ENCODE data around the gene TINAGL1. TPM values are rescaled to one million over a fixed set of nuclear protein-coding genes. Genes with fewer than 3 reads are reported as not detected.

Gene TINAGL1
- polyA plus RNA-seq, 2 of the 4 experiments (the other 2 are of a cell fraction): 0.22 to 0.88 TPM

- 55% methylated on average over 7 of the region's 7 CpGs for WGBS (ENCODE audit: missing lambda C conversion rate)
- no peak for FAIRE-seq
These were observed 3.8 kb upstream of the TINAGL1 start for GRCh38 chr1:31572323-31573104.

GRCh38 chr1:31573261-31573660, 3.1 kb upstream of the TINAGL1 start:
- Histone ChIP-seq H3K4me1 (peaks cover 71% of the 10 kb centered on the region), H3K4me2 (peak overlapping the region; percentile 70), H3K9me3 (no peaks in the 10 kb centered on the region), H3K4me3 (no peak overlapping the region), H3K27ac (peak overlapping the region; percentile 38 to 81)
- TF ChIP-seq RCOR1 (IDR thresholded peaks at IDR 0.05; ENCODE audit: low read depth, low read length): no peak
- no peak for TF ChIP-seq ZSCAN20 (CRISPR knock-in tag; IDR thresholded peaks at IDR 0.05)
- TF ChIP-seq ESRRA (IDR thresholded peaks at IDR 0.05; ENCODE audit: borderline replicate concordance, low read length): no peak
- TF ChIP-seq HMGXB4 (CRISPR knock-in tag; IDR thresholded peaks at IDR 0.05; ENCODE audit: borderline replicate concordance): no peak
- no peak for TF ChIP-seq JUN (IDR thresholded peaks at IDR 0.05)
- no peak for TF ChIP-seq MAFK (IDR thresholded peaks at IDR 0.05; ENCODE audit: partially characterized antibody)
- WGBS (ENCODE audit: missing lambda C conversion rate): 82% methylated on average over 2 of the region's 8 CpGs
- FAIRE-seq (no peak), ATAC-seq (no peak), DNase-seq (ENCODE audit: low read depth in 1 of 2, low spot score in 1 of 2) (no peak)
- POLR2A ChIA-PET: interaction anchor here (0.7 kb wide), 1 partner anchor 143 kb away, joined by 3 read pairs; no protein-coding TSS in a partner anchor
- CTCF ChIA-PET: interaction anchor here (1.4 to 20.4 kb wide), 3 partner anchors 10 to 24 kb away, joined by 4 to 252 read pairs (median 5); no protein-coding TSS in a partner anchor

More at GRCh38 chr1:31572323-31573104, 3.8 kb upstream of the TINAGL1 start:
- DNase-seq (ENCODE audit: low read depth in 1 of 2, low spot score in 1 of 2) (no peak), ATAC-seq (peak in 1 of 2 experiments; percentile 9; a peak in 1 of 6 replicates)
- TF ChIP-seq HOXB13 (CRISPR knock-in tag; IDR thresholded peaks at IDR 0.05; ENCODE audit: low read depth): no peak
- no peak for TF ChIP-seq EHF (CRISPR knock-in tag; IDR thresholded peaks at IDR 0.05)
- TF ChIP-seq FOSB (CRISPR knock-in tag; IDR thresholded peaks at IDR 0.05): no peak
- TF ChIP-seq FOSL2 (IDR thresholded peaks at IDR 0.05): no peak
- no peak for TF ChIP-seq FOSL2 (CRISPR knock-in tag; IDR thresholded peaks at IDR 0.05)
- TF ChIP-seq, protein P1, sequence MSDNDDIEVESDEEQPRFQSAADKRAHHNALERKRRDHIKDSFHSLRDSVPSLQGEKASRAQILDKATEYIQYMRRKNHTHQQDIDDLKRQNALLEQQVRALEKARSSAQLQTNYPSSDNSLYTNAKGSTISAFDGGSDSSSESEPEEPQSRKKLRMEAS (IDR thresholded peaks at IDR 0.05): peak; percentile 46; the same call in 1 of the 2 replicates
- TF ChIP-seq, protein P2, sequence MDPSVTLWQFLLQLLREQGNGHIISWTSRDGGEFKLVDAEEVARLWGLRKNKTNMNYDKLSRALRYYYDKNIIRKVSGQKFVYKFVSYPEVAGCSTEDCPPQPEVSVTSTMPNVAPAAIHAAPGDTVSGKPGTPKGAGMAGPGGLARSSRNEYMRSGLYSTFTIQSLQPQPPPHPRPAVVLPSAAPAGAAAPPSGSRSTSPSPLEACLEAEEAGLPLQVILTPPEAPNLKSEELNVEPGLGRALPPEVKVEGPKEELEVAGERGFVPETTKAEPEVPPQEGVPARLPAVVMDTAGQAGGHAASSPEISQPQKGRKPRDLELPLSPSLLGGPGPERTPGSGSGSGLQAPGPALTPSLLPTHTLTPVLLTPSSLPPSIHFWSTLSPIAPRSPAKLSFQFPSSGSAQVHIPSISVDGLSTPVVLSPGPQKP (IDR thresholded peaks at IDR 0.05; ENCODE audit: low read depth, low read length): no peak
- no peak for TF ChIP-seq NPAS2 (CRISPR knock-in tag; IDR thresholded peaks at IDR 0.05; ENCODE audit: borderline replicate concordance)
- no peak for TF ChIP-seq JUN (IDR thresholded peaks at IDR 0.05)
- no peak for TF ChIP-seq RAD21 (conservative IDR thresholded peaks at IDR 0.05 in 1 of 2, IDR thresholded peaks at IDR 0.05 in 1 of 2)
- TF ChIP-seq, protein P3, sequence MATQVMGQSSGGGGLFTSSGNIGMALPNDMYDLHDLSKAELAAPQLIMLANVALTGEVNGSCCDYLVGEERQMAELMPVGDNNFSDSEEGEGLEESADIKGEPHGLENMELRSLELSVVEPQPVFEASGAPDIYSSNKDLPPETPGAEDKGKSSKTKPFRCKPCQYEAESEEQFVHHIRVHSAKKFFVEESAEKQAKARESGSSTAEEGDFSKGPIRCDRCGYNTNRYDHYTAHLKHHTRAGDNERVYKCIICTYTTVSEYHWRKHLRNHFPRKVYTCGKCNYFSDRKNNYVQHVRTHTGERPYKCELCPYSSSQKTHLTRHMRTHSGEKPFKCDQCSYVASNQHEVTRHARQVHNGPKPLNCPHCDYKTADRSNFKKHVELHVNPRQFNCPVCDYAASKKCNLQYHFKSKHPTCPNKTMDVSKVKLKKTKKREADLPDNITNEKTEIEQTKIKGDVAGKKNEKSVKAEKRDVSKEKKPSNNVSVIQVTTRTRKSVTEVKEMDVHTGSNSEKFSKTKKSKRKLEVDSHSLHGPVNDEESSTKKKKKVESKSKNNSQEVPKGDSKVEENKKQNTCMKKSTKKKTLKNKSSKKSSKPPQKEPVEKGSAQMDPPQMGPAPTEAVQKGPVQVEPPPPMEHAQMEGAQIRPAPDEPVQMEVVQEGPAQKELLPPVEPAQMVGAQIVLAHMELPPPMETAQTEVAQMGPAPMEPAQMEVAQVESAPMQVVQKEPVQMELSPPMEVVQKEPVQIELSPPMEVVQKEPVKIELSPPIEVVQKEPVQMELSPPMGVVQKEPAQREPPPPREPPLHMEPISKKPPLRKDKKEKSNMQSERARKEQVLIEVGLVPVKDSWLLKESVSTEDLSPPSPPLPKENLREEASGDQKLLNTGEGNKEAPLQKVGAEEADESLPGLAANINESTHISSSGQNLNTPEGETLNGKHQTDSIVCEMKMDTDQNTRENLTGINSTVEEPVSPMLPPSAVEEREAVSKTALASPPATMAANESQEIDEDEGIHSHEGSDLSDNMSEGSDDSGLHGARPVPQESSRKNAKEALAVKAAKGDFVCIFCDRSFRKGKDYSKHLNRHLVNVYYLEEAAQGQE (IDR thresholded peaks at IDR 0.05): no peak
- no peak for TF ChIP-seq ZC3H11A (IDR thresholded peaks at IDR 0.05)
- no peak for TF ChIP-seq HDAC2 (IDR thresholded peaks at IDR 0.05)
- no peak for TF ChIP-seq EP300 (IDR thresholded peaks at IDR 0.05)
- TF ChIP-seq GATA3 (IDR thresholded peaks at IDR 0.05; ENCODE audit: borderline replicate concordance): 0 out of 2 replicates have a peak, but pooled peaks have one; percentile 24
- peak in 1 of 2 experiments; percentile 77; a peak in 2 of 4 replicates for TF ChIP-seq CEBPB (IDR thresholded peaks at IDR 0.05)
- TF ChIP-seq EHMT2 (IDR thresholded peaks at IDR 0.05; ENCODE audit: low read depth): no peak
- TF ChIP-seq RARB (CRISPR knock-in tag; IDR thresholded peaks at IDR 0.05): no peak
- ChIA-PET POLR2A (no interaction called here), CTCF (interaction anchor here (1.4 to 20.4 kb wide), 2 partner anchors 9 to 19 kb away, joined by 4 to 252 read pairs; no protein-coding TSS in a partner anchor)
- Histone ChIP-seq H3K4me2 (peak overlapping the region; percentile 70), H3K4me1 (peaks cover 72% of the 10 kb centered on the region), H3K9me3 (no peaks in the 10 kb centered on the region), H3K27ac (peak overlapping the region; percentile 38 to 81), H3K4me3 (no peak overlapping the region)
